ENCODE data around the gene RPS24. TPM values are rescaled to one million over a fixed set of nuclear protein-coding genes. Genes with fewer than 3 reads are reported as not detected.

Gene RPS24
- total and polyA plus RNA-seq, 2 of the 13 experiments (the other 11 are each of a cell fraction or from before 2014, with no cell fraction given): 2,690 to 3,319 TPM

GRCh38 chr10:78029269-78030226, 4.1 kb upstream of the RPS24 start, which contains the start of gene POLR3A (continued):
- TF ChIP-seq ZBED4 (CRISPR knock-in tag; IDR thresholded peaks at IDR 0.05; ENCODE audit: borderline replicate concordance): no peak
- TF ChIP-seq ZFX (CRISPR knock-in tag; IDR thresholded peaks at IDR 0.05; ENCODE audit: low read depth): peak; percentile 67; the same call in 1 of the 2 replicates
- peak; percentile 32; the same call in 1 of the 2 replicates for TF ChIP-seq SNAPC4 (CRISPR knock-in tag; IDR thresholded peaks at IDR 0.05)
- TF ChIP-seq KAT7 (CRISPR knock-in tag; IDR thresholded peaks at IDR 0.05; ENCODE audit: borderline replicate concordance): no peak
- no peak for TF ChIP-seq ZNF550 (CRISPR knock-in tag; IDR thresholded peaks at IDR 0.05; ENCODE audit: borderline replicate concordance)
- no peak for TF ChIP-seq SMARCE1 (IDR thresholded peaks at IDR 0.05; ENCODE audit: borderline replicate concordance)
- no peak for TF ChIP-seq HMG20A (CRISPR knock-in tag; IDR thresholded peaks at IDR 0.05; ENCODE audit: borderline replicate concordance)
- TF ChIP-seq ZNF143 (CRISPR knock-in tag; IDR thresholded peaks at IDR 0.05): peak; percentile 51; the same call in 1 of the 2 replicates
- 0 out of 2 replicates have a peak, but pooled peaks have one; percentile 26 for TF ChIP-seq GATAD2A (CRISPR knock-in tag; IDR thresholded peaks at IDR 0.05)
- TF ChIP-seq TAF15 (IDR thresholded peaks at IDR 0.05; ENCODE audit: low read depth, low read length, poor library complexity, severe bottlenecking): no peak
- peak; percentile 53; the same call in 1 of the 2 replicates for TF ChIP-seq UBTF (CRISPR knock-in tag; IDR thresholded peaks at IDR 0.05)
- no peak for TF ChIP-seq ZEB1 (IDR thresholded peaks at IDR 0.05; ENCODE audit: insufficient replicate concordance, low read depth)
- TF ChIP-seq ZZZ3 (CRISPR knock-in tag; IDR thresholded peaks at IDR 0.05; ENCODE audit: borderline replicate concordance): peak; percentile 24; the same call in 1 of the 2 replicates
- TF ChIP-seq TAF1 (CRISPR knock-in tag; IDR thresholded peaks at IDR 0.05): peak; percentile 72; the same call in 1 of the 2 replicates

Data from HepG2 (cell line).